Liver (tissue), 3 donors: ENCODE measurements around the gene SLC26A9.

Source experiments
- CTCF ChIP-seq: fragments of 150-350 bp; IDR thresholded peaks from 2 replicates; pipeline ENCODE4 v1.5.1; 2017; ENCODE audit warnings: improper control_type of control experiment, low read depth, low read length; ENCODE audit not compliant: missing input control
- EGR1 ChIP-seq, 2 donors: IDR thresholded peaks; 2 replicates each; pipeline ENCODE4 v1.6.1; 2016 to 2018; ENCODE audit warnings: antibody characterized with exemption in 2 of 2, low read depth in 2 of 2
- GABPA ChIP-seq, 2 donors: IDR thresholded peaks in 1 of 2; conservative IDR thresholded peaks in 1 of 2; 2 replicates each; pipeline ENCODE4 v1.6.1; 2016; ENCODE audit warnings: antibody characterized with exemption in 2 of 2, mild to moderate bottlenecking in 1 of 2, moderate library complexity in 1 of 2
- JUND ChIP-seq, 2 donors: IDR thresholded peaks; 2 replicates each; pipeline ENCODE4 v1.6.1; 2016; ENCODE audit warnings: antibody characterized with exemption in 2 of 2
- NR2F2 ChIP-seq: IDR thresholded peaks from 2 replicates; pipeline ENCODE4 v1.6.1; 2016; ENCODE audit warnings: antibody characterized with exemption
- RAD21 ChIP-seq, 2 donors: IDR thresholded peaks; 2 replicates each; pipeline ENCODE4 v1.6.1; 2016; ENCODE audit warnings: antibody characterized with exemption in 2 of 2, mild to moderate bottlenecking in 2 of 2
- REST ChIP-seq: IDR thresholded peaks from 2 replicates; pipeline ENCODE4 v1.6.1; 2016; ENCODE audit warnings: antibody characterized with exemption, mild to moderate bottlenecking
- SP1 ChIP-seq: IDR thresholded peaks from 2 replicates; pipeline ENCODE4 v1.6.1; 2018; ENCODE audit warnings: antibody characterized with exemption, mild to moderate bottlenecking
- TAF1 ChIP-seq: conservative IDR thresholded peaks from 2 replicates; pipeline ENCODE4 v1.6.1; 2016; ENCODE audit warnings: antibody characterized with exemption, mild to moderate bottlenecking
- YY1 ChIP-seq: IDR thresholded peaks from 2 replicates; pipeline ENCODE4 v1.6.1; 2016; ENCODE audit warnings: antibody characterized with exemption, mild to moderate bottlenecking
- ZBTB33 ChIP-seq: IDR thresholded peaks from 2 replicates; pipeline ENCODE4 v1.6.1; 2016; ENCODE audit warnings: antibody characterized with exemption
- TF ChIP-seq, protein P1 (sequence below): IDR thresholded peaks from 2 replicates; pipeline ENCODE4 v1.6.1; 2016; ENCODE audit warnings: antibody characterized with exemption
- donor health status: healthy.
- donor health status: healthy.

DNA sequence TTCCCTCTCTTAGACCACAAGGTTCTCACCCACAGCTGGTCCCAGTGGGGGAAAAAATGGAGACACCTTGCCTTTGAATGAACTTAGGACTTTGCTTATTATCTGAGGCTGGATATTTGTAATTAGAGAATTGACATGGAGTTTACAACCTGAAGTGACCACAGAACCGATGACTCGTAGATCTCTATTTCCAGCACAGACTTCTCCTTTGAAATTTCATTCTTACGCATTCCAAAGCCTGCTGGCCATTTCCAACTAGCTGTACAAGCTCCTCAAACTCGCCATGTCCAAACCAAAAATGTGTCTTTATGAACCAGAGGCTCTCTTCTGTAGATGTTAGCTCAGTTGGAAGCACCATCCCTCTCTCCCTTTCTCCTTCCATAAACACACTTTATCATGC is 48.0 kb upstream of the SLC26A9 start:
- no peak for TF ChIP-seq SP1
- no peak for TF ChIP-seq CTCF
- TF ChIP-seq, protein P1, sequence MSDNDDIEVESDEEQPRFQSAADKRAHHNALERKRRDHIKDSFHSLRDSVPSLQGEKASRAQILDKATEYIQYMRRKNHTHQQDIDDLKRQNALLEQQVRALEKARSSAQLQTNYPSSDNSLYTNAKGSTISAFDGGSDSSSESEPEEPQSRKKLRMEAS = no peak
- TF ChIP-seq GABPA (IDR thresholded peaks at IDR 0.05 in 1 of 2, conservative IDR thresholded peaks at IDR 0.05 in 1 of 2) = no peak
- TF ChIP-seq NR2F2 = no peak
- TF ChIP-seq TAF1 = no peak
- no peak for TF ChIP-seq RAD21 (IDR thresholded peaks at IDR 0.05)
- TF ChIP-seq REST = no peak
- no peak for TF ChIP-seq EGR1 (IDR thresholded peaks at IDR 0.05; ENCODE audit: low read depth in 2 of 2)
- no peak for TF ChIP-seq YY1
- no peak for TF ChIP-seq ZBTB33
- no peak for TF ChIP-seq JUND (IDR thresholded peaks at IDR 0.05)
